Ramos (cell line): Measurements from ENCODE around the gene TBCB.
"Not testable (repeated sequence)": the region's sequence is repeated elsewhere in the genome, so short reads cannot be mapped to it uniquely, and the experiment has no call there.

ENCODE experiments used
- in situ Hi-C: fragments of 300-500 bp; cut with MboI; formaldehyde crosslinking; loops from one replicate; pipeline ENCODE4 v1.14.3; 2022; ENCODE audit warnings: low sequenced_read_pairs; ENCODE audit not compliant: unreplicated experiment

TBCB gene

GRCh38 chr19:36115453-36116343 is at the start of gene TBCB:
Gene TBCB (plus strand): TSS chr19:36115468. CDS start chr19:36115561, 93 bp downstream.
- in situ Hi-C loops = no loop called here

- in situ Hi-C loops = no loop called here
These were observed 47.6 kb upstream of the TBCB start for GRCh38 chr19:36067681-36068080.

- in situ Hi-C loops = not testable (repeated sequence)
These were observed 46.3 kb upstream of the TBCB start for GRCh38 chr19:36068810-36069499.

GRCh38 chr19:36072081-36072480 is 43.2 kb upstream of the TBCB start:
- in situ Hi-C loops = no loop called here

- in situ Hi-C loops = no loop called here
These were observed 42.0 kb upstream of the TBCB start for GRCh38 chr19:36073121-36073876.

- in situ Hi-C loops = no loop called here
These were observed 35.8 kb upstream of the TBCB start for GRCh38 chr19:36079389-36079945.

- in situ Hi-C loops = no loop called here
These were observed 33.9 kb upstream of the TBCB start for GRCh38 chr19:36081385-36081784.

- in situ Hi-C loops = no loop called here
These were observed 33.4 kb upstream of the TBCB start for GRCh38 chr19:36081894-36082293.

GRCh38 chr19:36082916-36083315 is 32.4 kb upstream of the TBCB start:
- in situ Hi-C loops = no loop called here

- in situ Hi-C loops = no loop called here
These were observed 30.8 kb upstream of the TBCB start for GRCh38 chr19:36084231-36085009.

GRCh38 chr19:36086326-36086725 is 28.9 kb upstream of the TBCB start:
- in situ Hi-C loops = no loop called here

GRCh38 chr19:36089847-36090246 is 25.4 kb upstream of the TBCB start:
- in situ Hi-C loops = no loop called here

GRCh38 chr19:36090910-36091695 is 24.2 kb upstream of the TBCB start:
- in situ Hi-C loops = no loop called here

GRCh38 chr19:36092566-36092965 is 22.7 kb upstream of the TBCB start:
- in situ Hi-C loops = no loop called here

GRCh38 chr19:36093146-36093662 is 22.1 kb upstream of the TBCB start:
- in situ Hi-C loops = no loop called here

- in situ Hi-C loops = no loop called here
These were observed 21.6 kb upstream of the TBCB start for GRCh38 chr19:36093687-36094086.

GRCh38 chr19:36097036-36097435 is 18.2 kb upstream of the TBCB start:
- in situ Hi-C loops = no loop called here

GRCh38 chr19:36099166-36099785 is 16.0 kb upstream of the TBCB start:
- in situ Hi-C loops = no loop called here
